Duodenal mucosa (tissue), 2 donors: ENCODE results near the gene TEX51.

ENCODE experiments used
- H3K27ac ChIP-seq: one replicate; pipeline ENCODE4 v1.7.0; 2013; ENCODE audit warnings: low read depth, low read length
- H3K27me3 ChIP-seq, 2 donors: one replicate each; pipeline ENCODE4 v1.7.0; 2013; ENCODE audit warnings: low read length in 2 of 2, control low read depth in 1 of 2; ENCODE audit not compliant: insufficient read depth in 2 of 2, control insufficient read depth in 1 of 2
- H3K36me3 ChIP-seq, 2 donors: one replicate each; pipeline ENCODE4 v1.7.0; 2013; ENCODE audit warnings: low read length in 2 of 2, control low read depth in 1 of 2; ENCODE audit not compliant: insufficient read depth in 2 of 2, control insufficient read depth in 1 of 2
- H3K4me1 ChIP-seq, 2 donors: one replicate each; pipeline ENCODE4 v1.7.0; 2013; ENCODE audit warnings: low read length in 2 of 2, control low read depth in 1 of 2; ENCODE audit not compliant: insufficient read depth in 2 of 2, control insufficient read depth in 1 of 2
- H3K4me3 ChIP-seq, 2 donors: one replicate each; pipeline ENCODE4 v1.7.0; 2013; ENCODE audit warnings: low read length in 2 of 2, low read depth in 1 of 2
- H3K9ac ChIP-seq, 2 donors: one replicate each; pipeline ENCODE4 v1.7.0; 2013; ENCODE audit warnings: low read length in 2 of 2, low read depth in 1 of 2
- H3K9me3 ChIP-seq, 2 donors: one replicate each; pipeline ENCODE4 v1.7.0; 2013; ENCODE audit warnings: low read length in 2 of 2, control low read depth in 1 of 2; ENCODE audit not compliant: control insufficient read depth in 1 of 2

TEX51 gene

GRCh38 chr2:126890551-126891450, 7.9 kb upstream of the TEX51 start:
- Histone ChIP-seq H3K27me3 (no peaks in the 10 kb centered on the region), H3K36me3 (no peaks in the 10 kb centered on the region), H3K4me1 (no peaks in the 10 kb centered on the region), H3K27ac (no peak overlapping the region), H3K4me3 (no peak overlapping the region), H3K9me3 (no peaks in the 10 kb centered on the region), H3K9ac (no peak overlapping the region)

- no peak overlapping the region for H3K9ac ChIP-seq
- no peaks in the 10 kb centered on the region for H3K36me3 ChIP-seq
- no peaks in the 10 kb centered on the region for H3K9me3 ChIP-seq
- H3K4me1 ChIP-seq = no peaks in the 10 kb centered on the region
- H3K4me3 ChIP-seq = no peak overlapping the region
- H3K27me3 ChIP-seq = no peaks in the 10 kb centered on the region
- no peak overlapping the region for H3K27ac ChIP-seq
Observed at GRCh38 chr2:126891681-126892500, 6.8 kb upstream of the TEX51 start.

- no peaks in the 10 kb centered on the region for H3K4me1 ChIP-seq
- no peak overlapping the region for H3K4me3 ChIP-seq
- H3K27me3 ChIP-seq = no peaks in the 10 kb centered on the region
- no peak overlapping the region for H3K27ac ChIP-seq
- no peaks in the 10 kb centered on the region for H3K36me3 ChIP-seq
- H3K9ac ChIP-seq = no peak overlapping the region
- no peaks in the 10 kb centered on the region for H3K9me3 ChIP-seq
Observed at GRCh38 chr2:126893153-126893552, 5.5 kb upstream of the TEX51 start.

GRCh38 chr2:126893606-126894005, 5.1 kb upstream of the TEX51 start:
- Histone ChIP-seq H3K36me3 (no peaks in the 10 kb centered on the region), H3K4me1 (no peaks in the 10 kb centered on the region), H3K9me3 (no peaks in the 10 kb centered on the region), H3K27me3 (no peaks in the 10 kb centered on the region), H3K4me3 (no peak overlapping the region), H3K27ac (no peak overlapping the region), H3K9ac (no peak overlapping the region)

GRCh38 chr2:126894082-126894481, 4.6 kb upstream of the TEX51 start:
- no peaks in the 10 kb centered on the region for H3K27me3 ChIP-seq
- no peaks in the 10 kb centered on the region for H3K36me3 ChIP-seq
- H3K4me1 ChIP-seq = no peaks in the 10 kb centered on the region
- no peak overlapping the region for H3K27ac ChIP-seq
- no peaks in the 10 kb centered on the region for H3K9me3 ChIP-seq
- no peak overlapping the region for H3K9ac ChIP-seq
- no peak overlapping the region for H3K4me3 ChIP-seq

GRCh38 chr2:126894585-126895182, 4.0 kb upstream of the TEX51 start:
- Histone ChIP-seq H3K36me3 (no peaks in the 10 kb centered on the region), H3K27me3 (no peaks in the 10 kb centered on the region), H3K4me1 (no peaks in the 10 kb centered on the region), H3K9me3 (no peaks in the 10 kb centered on the region), H3K9ac (no peak overlapping the region), H3K4me3 (no peak overlapping the region), H3K27ac (no peak overlapping the region)

- H3K27me3 ChIP-seq = no peaks in the 10 kb centered on the region
- H3K9me3 ChIP-seq = no peaks in the 10 kb centered on the region
- H3K36me3 ChIP-seq = no peaks in the 10 kb centered on the region
- H3K4me1 ChIP-seq = no peaks in the 10 kb centered on the region
- no peak overlapping the region for H3K27ac ChIP-seq
- H3K4me3 ChIP-seq = no peak overlapping the region
- no peak overlapping the region for H3K9ac ChIP-seq
Observed at GRCh38 chr2:126895336-126895735, 3.4 kb upstream of the TEX51 start.

GRCh38 chr2:126896471-126896870, 2.2 kb upstream of the TEX51 start:
- no peaks in the 10 kb centered on the region for H3K36me3 ChIP-seq
- no peaks in the 10 kb centered on the region for H3K4me1 ChIP-seq
- no peak overlapping the region for H3K9ac ChIP-seq
- no peak overlapping the region for H3K4me3 ChIP-seq
- no peak overlapping the region for H3K27ac ChIP-seq
- no peaks in the 10 kb centered on the region for H3K9me3 ChIP-seq
- H3K27me3 ChIP-seq = no peaks in the 10 kb centered on the region

- Histone ChIP-seq H3K9ac (no peak overlapping the region), H3K4me1 (no peaks in the 10 kb centered on the region), H3K36me3 (no peaks in the 10 kb centered on the region), H3K9me3 (no peaks in the 10 kb centered on the region), H3K27ac (no peak overlapping the region), H3K4me3 (no peak overlapping the region), H3K27me3 (no peaks in the 10 kb centered on the region)
Observed at GRCh38 chr2:126899616-126900185, 1.0 kb downstream of the TEX51 start.
